ENCODE results near the gene GOLGA3. TPM values are rescaled to one million over a fixed set of nuclear protein-coding genes. Genes with fewer than 3 reads are reported as not detected.
"Not testable (repeated sequence)": the region's sequence is repeated elsewhere in the genome, so short reads cannot be mapped to it uniquely, and the experiment has no call there.

GOLGA3 gene
- total RNA-seq, 1 donor from 2014 or later: 123 TPM

GRCh38 chr12:132847363-132848356 is 19.0 kb upstream of the GOLGA3 start:
- DNase-seq (ENCODE audit: low spot score): no peak

DNA sequence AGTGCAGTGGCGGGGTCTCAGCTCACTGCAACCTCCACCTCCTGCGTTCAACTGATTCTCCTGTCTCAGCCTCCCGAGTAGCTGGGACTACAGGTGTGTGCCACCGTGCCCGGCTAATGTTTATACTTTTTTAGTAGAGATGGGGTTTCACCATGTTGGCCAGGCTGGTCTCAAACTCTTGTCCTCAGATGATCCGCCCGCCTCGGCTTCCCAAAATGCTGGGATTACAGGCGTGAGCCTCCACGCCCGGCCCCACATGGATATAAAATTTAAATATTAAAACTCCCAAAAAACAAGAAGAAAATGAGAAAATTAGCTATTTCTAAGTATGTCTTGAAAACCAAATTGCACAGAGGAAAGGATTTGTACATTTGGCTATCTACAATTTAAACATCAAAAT is 16.0 kb upstream of the GOLGA3 start:
- not testable (repeated sequence) for DNase-seq (ENCODE audit: low spot score)

- no peak for DNase-seq (ENCODE audit: low spot score)
Observed at GRCh38 chr12:132842449-132843045, 13.9 kb upstream of the GOLGA3 start.

DNA sequence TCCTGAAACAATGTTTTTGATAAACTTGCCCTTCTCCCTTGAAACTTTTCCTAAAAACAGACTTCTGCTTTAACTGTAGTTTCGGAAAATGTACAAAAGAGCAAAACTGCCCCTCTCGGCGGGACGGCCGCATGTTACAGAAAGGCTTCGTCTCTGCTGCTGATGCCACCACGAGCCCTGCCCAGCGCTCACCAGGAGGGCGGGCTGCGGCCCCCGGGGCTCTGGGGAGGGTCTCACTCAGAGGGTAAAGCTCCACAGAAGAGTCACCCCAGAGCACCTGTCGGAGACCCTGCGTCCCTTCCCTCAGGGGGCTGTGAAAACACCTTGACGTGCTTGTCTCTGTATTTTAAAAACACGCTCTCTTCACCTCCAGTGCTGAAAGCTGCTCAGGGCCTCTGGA is 12.5 kb upstream of the GOLGA3 start:
- DNase-seq (ENCODE audit: low spot score): no peak

DNA sequence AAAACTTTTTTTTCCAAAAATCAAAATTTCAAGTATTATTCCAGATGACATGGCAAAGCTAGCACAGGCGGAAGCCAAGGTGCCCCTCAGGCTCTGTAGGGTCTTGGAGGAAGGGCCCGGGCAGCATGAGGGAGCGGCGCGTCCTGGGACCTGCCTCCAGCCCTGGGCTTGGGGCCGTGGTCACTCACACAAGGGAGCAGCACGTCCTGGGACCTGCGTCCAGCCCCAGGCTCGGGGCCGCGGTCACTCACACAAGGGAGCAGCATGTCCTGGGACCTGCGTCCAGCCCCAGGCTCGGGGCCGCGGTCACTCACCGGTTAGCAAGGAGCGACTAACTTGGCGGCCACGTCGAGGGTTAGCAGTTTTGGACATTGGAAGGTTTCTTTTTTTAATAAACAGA is 11.9 kb upstream of the GOLGA3 start:
- no peak for DNase-seq (ENCODE audit: low spot score)

GRCh38 chr12:132839558-132840235 is 11.0 kb upstream of the GOLGA3 start:
- no peak for DNase-seq (ENCODE audit: low spot score)

GRCh38 chr12:132838410-132839080 is 9.9 kb upstream of the GOLGA3 start:
- no peak for DNase-seq (ENCODE audit: low spot score)

GRCh38 chr12:132837693-132838409 is 9.2 kb upstream of the GOLGA3 start:
- DNase-seq (ENCODE audit: low spot score): peak; percentile 80

- DNase-seq (ENCODE audit: low spot score): no peak
Observed at GRCh38 chr12:132836795-132837331, 8.2 kb upstream of the GOLGA3 start.

GRCh38 chr12:132836230-132836629 is 7.6 kb upstream of the GOLGA3 start:
- not testable (repeated sequence) for DNase-seq (ENCODE audit: low spot score)

DNA sequence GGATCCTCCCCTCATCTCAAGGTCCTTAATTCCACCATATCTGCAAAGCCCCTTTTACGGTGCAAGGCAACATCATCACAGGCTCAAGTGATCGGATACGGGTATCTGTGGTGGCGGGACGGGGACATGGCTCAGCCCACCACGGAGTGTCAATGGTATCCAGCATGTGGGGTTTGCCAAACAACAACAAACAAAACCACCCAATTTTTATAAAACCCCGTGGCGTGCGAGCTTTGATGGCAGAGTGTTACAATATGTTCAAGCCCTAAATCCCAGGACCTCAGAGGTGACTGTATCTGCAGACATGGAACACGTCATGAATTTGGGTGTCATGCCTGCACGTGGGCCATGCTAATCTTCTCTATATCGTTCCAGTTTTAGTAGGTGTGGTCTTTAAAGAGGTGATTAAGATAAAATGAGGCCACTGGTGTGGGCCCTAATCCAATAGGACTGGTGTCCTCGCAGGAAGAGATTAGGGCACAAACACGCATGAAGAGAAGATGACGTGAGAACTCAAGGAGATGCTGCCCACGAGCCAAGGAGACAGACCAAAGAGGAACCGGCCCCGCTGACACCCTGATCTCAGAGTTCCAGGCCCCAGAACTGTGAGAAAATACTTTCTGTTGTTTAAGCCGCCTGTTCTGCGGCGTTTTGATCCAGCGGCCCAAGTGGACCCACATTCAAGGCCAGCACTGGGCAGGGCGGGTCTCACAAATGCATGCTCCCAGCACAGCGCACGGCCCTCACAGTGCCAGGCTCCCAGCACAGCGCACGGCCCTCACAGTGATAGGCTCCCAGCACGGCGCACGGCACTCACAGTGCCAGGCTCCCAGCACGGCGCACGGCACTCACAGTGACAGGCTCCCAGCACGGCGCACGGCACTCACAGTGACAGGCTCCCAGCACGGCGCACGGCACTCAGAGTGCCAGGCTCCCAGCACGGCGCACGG is 6.7 kb upstream of the GOLGA3 start:
- peak; percentile 39 for DNase-seq (ENCODE audit: low spot score)

DNA sequence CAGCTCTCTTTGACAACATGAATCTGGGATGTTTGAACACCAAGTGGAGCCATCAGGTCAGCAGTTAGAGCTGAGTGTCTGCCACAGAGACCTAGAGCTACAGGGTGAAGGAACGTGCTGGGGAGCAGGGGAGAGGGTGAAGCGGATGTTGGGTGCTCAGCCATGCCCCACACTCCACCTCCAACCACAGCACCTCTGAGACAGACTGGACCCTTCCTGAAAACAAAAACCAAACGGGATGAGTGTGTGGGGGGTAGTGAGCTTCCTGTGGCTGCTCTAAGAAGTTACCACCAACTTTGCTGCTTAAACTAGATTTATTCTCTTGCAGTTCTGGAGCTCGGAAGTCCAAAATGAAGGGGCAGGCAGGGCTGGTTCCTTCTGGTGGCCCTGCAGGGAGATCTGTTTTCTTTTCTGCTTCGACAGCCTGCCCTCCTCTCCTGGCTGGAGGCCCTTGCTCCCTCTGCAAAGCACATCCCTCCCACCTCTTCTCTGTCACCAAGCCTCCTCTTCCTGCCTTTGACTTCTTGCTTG is 5.6 kb upstream of the GOLGA3 start:
- peak; percentile 14 for DNase-seq (ENCODE audit: low spot score)

- no peak for DNase-seq (ENCODE audit: low spot score)
Observed at GRCh38 chr12:132833341-132833740, 4.7 kb upstream of the GOLGA3 start.

DNA sequence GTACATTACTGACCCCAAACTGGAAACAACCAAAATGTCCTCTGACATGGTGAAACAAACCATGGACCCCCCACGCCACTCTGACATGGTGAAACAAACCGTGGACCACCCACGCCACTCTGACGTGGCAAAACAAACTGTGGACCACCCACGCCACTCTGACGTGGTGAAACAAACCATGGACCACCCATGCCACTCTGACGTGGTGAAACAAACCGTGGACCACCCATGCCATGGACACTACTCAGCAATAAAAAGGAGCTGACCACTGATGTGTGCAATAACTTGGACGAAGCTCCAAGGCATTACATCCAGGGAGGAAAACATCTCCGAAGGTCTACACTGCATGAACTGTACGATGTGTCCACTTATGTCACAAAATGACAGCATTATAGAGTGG is 3.1 kb upstream of the GOLGA3 start:
- DNase-seq (ENCODE audit: low spot score): no peak

DNA sequence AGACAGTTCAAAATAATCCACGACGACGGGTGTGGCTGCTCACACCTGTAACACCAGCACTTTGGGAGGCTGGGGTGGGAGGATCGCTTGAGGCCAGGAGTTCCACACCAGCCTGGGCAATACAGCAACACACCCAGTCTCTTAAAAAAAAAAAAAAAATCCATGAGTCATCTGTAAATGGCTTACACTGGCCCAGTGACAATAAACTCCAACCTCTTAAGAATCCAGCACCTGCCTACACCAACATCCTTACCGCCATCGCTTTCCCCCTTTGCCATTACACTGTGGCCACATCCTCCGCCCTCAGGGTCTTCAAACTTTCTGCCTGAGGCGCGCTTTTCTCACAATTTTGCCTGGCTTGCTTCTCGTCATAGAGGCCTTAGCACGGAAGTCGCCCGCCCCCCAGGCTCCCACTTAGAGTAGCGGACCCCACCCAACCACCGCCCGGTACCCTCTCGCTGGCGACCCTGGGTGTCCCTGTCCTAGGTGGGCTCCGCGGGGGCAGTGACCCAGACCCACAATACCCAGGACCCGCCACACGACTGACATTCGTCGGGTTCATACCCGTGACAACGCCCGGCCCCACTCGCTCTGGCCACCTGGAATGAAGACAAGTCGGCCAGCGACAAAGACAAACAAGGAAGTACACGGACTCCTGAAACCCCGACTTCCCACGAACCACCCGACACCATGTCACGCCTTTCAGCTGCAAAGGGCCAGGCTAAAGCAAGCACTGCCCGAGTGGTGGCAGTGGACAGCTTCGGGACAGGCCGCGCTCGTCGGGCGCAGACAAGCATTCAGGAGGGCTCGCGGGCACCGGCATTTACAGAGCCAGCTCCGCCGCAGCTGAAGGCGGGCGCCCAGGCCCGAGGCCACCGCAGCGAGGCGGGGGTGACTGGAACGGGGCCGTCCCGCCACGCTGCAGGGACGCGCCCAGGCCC is 636 bp downstream of the GOLGA3 start:
- peak; percentile 26 for DNase-seq (ENCODE audit: low spot score)

DNA sequence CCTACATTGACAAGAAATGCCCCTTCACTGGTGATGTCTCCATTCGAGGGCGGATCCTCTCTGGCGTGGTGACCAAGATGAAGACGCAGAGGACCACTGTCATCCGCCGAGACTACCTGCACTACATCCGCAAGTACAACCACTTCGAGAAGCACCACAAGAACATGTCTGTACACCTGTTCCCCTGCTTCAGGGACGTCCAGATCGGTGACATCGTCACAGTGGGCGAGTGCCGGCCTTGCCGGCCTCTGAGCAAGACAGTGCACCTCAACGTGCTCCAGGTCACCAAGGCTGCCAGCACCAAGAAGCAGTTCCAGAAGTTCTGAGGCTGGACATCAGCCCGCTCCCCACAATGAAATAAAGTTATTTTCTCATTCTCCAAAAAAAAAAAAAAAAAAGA is 2.8 kb downstream of the GOLGA3 start:
- no peak for DNase-seq (ENCODE audit: low spot score)

DNA sequence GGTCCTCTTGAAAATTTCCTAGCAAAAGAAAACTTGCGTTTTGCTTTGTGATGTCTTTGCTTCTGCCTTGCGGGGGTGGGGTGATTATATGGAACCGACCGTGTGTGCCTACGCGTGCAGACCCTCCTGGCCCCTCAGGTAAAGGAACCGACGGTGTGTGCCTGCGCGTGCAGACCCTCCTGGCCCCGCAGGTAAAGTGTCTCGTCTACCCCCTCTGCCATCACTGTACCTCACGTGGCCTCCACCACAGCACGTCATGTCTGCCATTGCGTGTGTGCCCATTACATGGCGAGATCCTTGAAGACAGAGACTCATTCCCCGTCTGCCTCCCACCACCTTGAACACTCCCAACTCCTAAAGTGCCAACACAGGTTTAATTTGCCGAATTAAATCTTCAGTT is 3.6 kb downstream of the GOLGA3 start:
- no peak for DNase-seq (ENCODE audit: low spot score)

GRCh38 chr12:132824053-132824452 is 4.6 kb downstream of the GOLGA3 start:
- no peak for DNase-seq (ENCODE audit: low spot score)

All from umbilical cord (tissue), 2 donors.